Measurements from ENCODE around the gene PDS5A.

- TF ChIP-seq, protein P1, sequence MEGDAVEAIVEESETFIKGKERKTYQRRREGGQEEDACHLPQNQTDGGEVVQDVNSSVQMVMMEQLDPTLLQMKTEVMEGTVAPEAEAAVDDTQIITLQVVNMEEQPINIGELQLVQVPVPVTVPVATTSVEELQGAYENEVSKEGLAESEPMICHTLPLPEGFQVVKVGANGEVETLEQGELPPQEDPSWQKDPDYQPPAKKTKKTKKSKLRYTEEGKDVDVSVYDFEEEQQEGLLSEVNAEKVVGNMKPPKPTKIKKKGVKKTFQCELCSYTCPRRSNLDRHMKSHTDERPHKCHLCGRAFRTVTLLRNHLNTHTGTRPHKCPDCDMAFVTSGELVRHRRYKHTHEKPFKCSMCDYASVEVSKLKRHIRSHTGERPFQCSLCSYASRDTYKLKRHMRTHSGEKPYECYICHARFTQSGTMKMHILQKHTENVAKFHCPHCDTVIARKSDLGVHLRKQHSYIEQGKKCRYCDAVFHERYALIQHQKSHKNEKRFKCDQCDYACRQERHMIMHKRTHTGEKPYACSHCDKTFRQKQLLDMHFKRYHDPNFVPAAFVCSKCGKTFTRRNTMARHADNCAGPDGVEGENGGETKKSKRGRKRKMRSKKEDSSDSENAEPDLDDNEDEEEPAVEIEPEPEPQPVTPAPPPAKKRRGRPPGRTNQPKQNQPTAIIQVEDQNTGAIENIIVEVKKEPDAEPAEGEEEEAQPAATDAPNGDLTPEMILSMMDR (IDR thresholded peaks at IDR 0.05; ENCODE audit: low read length), result no peak
- no peak for TF ChIP-seq EZH2 (optimal IDR thresholded peaks at IDR 0.05; ENCODE audit: low read depth, low read length)
These were observed 143.4 kb downstream of the PDS5A start for GRCh38 chr4:39834269-39834668.

Measured in MM.1S (cell line).